COLO829 (cell line): Measurements from ENCODE around the gene IFNG-AS1.
A peak's percentile ranks its signal among the peaks of the same experiment; 100 is the strongest.

Experiments
- DNase-seq: peaks from one replicate; pipeline ENCODE4 v3.0.0; 2012; ENCODE audit warnings: low spot score

The IFNG-AS1 gene

GRCh38 chr12:67989184-67989920, at the start of gene IFNG-AS1:
Gene IFNG-AS1 (plus strand): TSS chr12:67989447.
- DNase-seq, result no peak

- DNase-seq, result no peak
These were observed 49.6 kb upstream of the IFNG-AS1 start for GRCh38 chr12:67939611-67940010.

GRCh38 chr12:67940780-67941243, 48.4 kb upstream of the IFNG-AS1 start:
- no peak for DNase-seq

- no peak for DNase-seq
These were observed 46.5 kb upstream of the IFNG-AS1 start for GRCh38 chr12:67942724-67943123.

- peak; percentile 58 for DNase-seq
These were observed 45.9 kb upstream of the IFNG-AS1 start for GRCh38 chr12:67943141-67943892.

- DNase-seq, result no peak
These were observed 45.2 kb upstream of the IFNG-AS1 start for GRCh38 chr12:67944093-67944492.

GRCh38 chr12:67952787-67953186, 36.5 kb upstream of the IFNG-AS1 start:
- DNase-seq, result no peak

- no peak for DNase-seq
These were observed 31.9 kb upstream of the IFNG-AS1 start for GRCh38 chr12:67957383-67957782.

GRCh38 chr12:67958187-67958586, 31.1 kb upstream of the IFNG-AS1 start:
- DNase-seq, result no peak

- DNase-seq, result no peak
These were observed 24.8 kb upstream of the IFNG-AS1 start for GRCh38 chr12:67964456-67964855.

- no peak for DNase-seq
These were observed 22.7 kb upstream of the IFNG-AS1 start for GRCh38 chr12:67966560-67966959.

GRCh38 chr12:67968321-67968720, 20.9 kb upstream of the IFNG-AS1 start:
- DNase-seq, result no peak

GRCh38 chr12:67968725-67969124, 20.5 kb upstream of the IFNG-AS1 start:
- DNase-seq, result no peak

- no peak for DNase-seq
These were observed 20.0 kb upstream of the IFNG-AS1 start for GRCh38 chr12:67969134-67969802.

- no peak for DNase-seq
These were observed 11.6 kb upstream of the IFNG-AS1 start for GRCh38 chr12:67977668-67978067.

- DNase-seq, result no peak
These were observed 8.9 kb upstream of the IFNG-AS1 start for GRCh38 chr12:67980391-67980790.

- DNase-seq, result peak; percentile 43
These were observed 7.7 kb upstream of the IFNG-AS1 start for GRCh38 chr12:67981287-67982162.

GRCh38 chr12:67982164-67982563, 7.1 kb upstream of the IFNG-AS1 start:
- DNase-seq, result no peak

GRCh38 chr12:67986632-67987031, 2.6 kb upstream of the IFNG-AS1 start:
- DNase-seq, result no peak

- no peak for DNase-seq
These were observed 636 bp upstream of the IFNG-AS1 start for GRCh38 chr12:67988601-67989021.

GRCh38 chr12:67991158-67991557, 1.9 kb downstream of the IFNG-AS1 start:
- DNase-seq, result no peak

GRCh38 chr12:67993143-67993542, 3.9 kb downstream of the IFNG-AS1 start:
- DNase-seq, result no peak
